Measurements from ENCODE around the gene STXBP1. TPM values are rescaled to one million over a fixed set of nuclear protein-coding genes. Genes with fewer than 3 reads are reported as not detected.

The STXBP1 gene
- total and polyA plus RNA-seq, 2 of the 8 experiments (the other 6 are each of a cell fraction or from before 2014, with no cell fraction given) = 11.5 to 60.9 TPM

DNA sequence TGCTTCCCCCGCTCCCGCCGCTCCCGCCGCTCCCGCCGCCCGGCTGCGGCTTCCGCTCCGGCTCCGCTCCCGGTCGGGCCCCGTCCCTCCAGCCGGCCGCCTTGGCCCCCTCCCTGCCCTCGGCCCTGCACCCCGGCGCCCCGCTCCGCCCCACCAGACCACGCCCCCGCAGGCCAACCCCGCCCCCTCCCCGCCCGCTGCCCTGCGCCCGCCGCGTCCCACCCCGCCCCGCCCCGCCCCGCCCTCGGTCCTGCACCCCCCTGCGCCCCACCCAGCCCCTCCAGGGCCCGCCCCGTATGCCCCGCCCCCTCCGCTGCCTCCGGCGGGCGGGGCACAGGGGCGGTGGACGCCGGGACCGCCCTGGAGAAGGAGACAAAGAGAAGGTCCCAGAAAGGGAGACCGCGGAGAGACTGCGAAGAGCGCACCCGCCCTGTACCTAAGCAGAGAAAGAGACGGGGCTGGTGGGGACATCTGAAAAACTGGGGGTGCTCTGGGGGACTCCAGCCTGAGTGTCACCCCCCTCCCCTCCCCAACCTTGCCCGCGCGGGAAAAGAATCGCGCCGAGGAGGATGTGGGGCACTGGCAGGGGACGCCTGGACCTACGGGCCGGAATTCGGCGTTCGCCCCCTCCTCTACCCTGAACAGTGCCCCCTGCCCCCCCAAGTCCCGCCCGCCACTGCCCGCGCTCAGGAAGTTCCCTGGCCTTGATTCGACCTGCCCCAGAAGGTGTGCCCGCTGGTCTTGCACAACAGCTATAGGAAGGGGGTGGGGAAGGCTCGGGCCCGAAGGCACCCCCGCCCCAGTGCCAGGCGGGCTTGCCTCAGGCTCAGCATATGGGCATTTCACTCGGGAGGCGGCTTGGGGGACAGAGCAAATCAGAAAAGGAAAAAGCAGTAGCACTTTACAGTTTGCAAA, 42.8 kb upstream of the STXBP1 start (continued):
- TF ChIP-seq CHD7 (IDR thresholded peaks at IDR 0.05; ENCODE audit: insufficient replicate concordance, low read length) (no peak), JUN (IDR thresholded peaks at IDR 0.05; ENCODE audit: low read depth, low read length) (no peak), YY1 (IDR thresholded peaks at IDR 0.05; ENCODE audit: low read depth, low read length) (no peak), BACH1 (IDR thresholded peaks at IDR 0.05; ENCODE audit: low read length) (no peak), TAF1 (IDR thresholded peaks at IDR 0.05; ENCODE audit: low read depth, low read length) (peak; percentile 52; the same call in 1 of the 2 replicates), HDAC2 (IDR thresholded peaks at IDR 0.05; ENCODE audit: borderline replicate concordance in 1 of 2, low read depth in 2 of 2, low read length in 2 of 2) (no peak)
